Stimulated activated CD4-positive, alpha-beta T cell treated with anti-CD3 and anti-CD28 coated beads, Interleukin-4, amount 100 ng/mL, for 4 hours (primary cell): Measurements from ENCODE around the gene KRTCAP2.
"Not testable (repeated sequence)": the region's sequence is repeated elsewhere in the genome, so short reads cannot be mapped to it uniquely, and the experiment has no call there.

Experiments used
- DNase-seq, 2 experiments: peaks; one replicate each; pipeline ENCODE4 v3.0.0-alpha.2; 2020

KRTCAP2 gene

GRCh38 chr1:155172732-155173477 lies at the start of gene KRTCAP2:
Gene KRTCAP2, minus strand, starts transcription at chr1:155173304. Its CDS starts 80 bp downstream, at chr1:155173224.
- DNase-seq = peak; percentile 91 to 94

- not testable (repeated sequence) for DNase-seq
Measured at GRCh38 chr1:155220211-155220965, 47.3 kb upstream of the KRTCAP2 start.

- no peak for DNase-seq
Measured at GRCh38 chr1:155219592-155220031, 46.5 kb upstream of the KRTCAP2 start.

GRCh38 chr1:155218854-155219591 lies 45.9 kb upstream of the KRTCAP2 start:
- DNase-seq = no peak

- not testable (repeated sequence) for DNase-seq
Measured at GRCh38 chr1:155214702-155215101, 41.6 kb upstream of the KRTCAP2 start.

GRCh38 chr1:155212051-155212440 lies 38.9 kb upstream of the KRTCAP2 start:
- not testable (repeated sequence) for DNase-seq

- DNase-seq = not testable (repeated sequence)
Measured at GRCh38 chr1:155211381-155212050, 38.4 kb upstream of the KRTCAP2 start.

GRCh38 chr1:155210314-155211104 lies 37.4 kb upstream of the KRTCAP2 start:
- DNase-seq = no peak

GRCh38 chr1:155209312-155209721 lies 36.2 kb upstream of the KRTCAP2 start:
- no peak for DNase-seq

- DNase-seq = peak; percentile 86 to 87
Measured at GRCh38 chr1:155208541-155209311, 35.6 kb upstream of the KRTCAP2 start, which contains the start of gene MTX1. Gene MTX1, plus strand, starts transcription at chr1:155208695. Its CDS starts 110 bp downstream, at chr1:155208805.

- DNase-seq = no peak
Measured at GRCh38 chr1:155207806-155208540, 34.9 kb upstream of the KRTCAP2 start, which contains the start of gene THBS3. Gene THBS3, minus strand, starts transcription at chr1:155207897. Its CDS starts 21 bp downstream, at chr1:155207876.

- peak; percentile 82 to 87 for DNase-seq
Measured at GRCh38 chr1:155206891-155207805, 34.0 kb upstream of the KRTCAP2 start.

- DNase-seq = no peak
Measured at GRCh38 chr1:155205969-155206593, 33.0 kb upstream of the KRTCAP2 start.

GRCh38 chr1:155205035-155205434 lies 31.9 kb upstream of the KRTCAP2 start:
- DNase-seq = no peak

GRCh38 chr1:155202731-155203515 lies 29.8 kb upstream of the KRTCAP2 start:
- DNase-seq = no peak

- DNase-seq = no peak
Measured at GRCh38 chr1:155202198-155202597, 29.1 kb upstream of the KRTCAP2 start.

- DNase-seq = no peak
Measured at GRCh38 chr1:155200920-155201319, 27.8 kb upstream of the KRTCAP2 start.

- DNase-seq = no peak
Measured at GRCh38 chr1:155199792-155200191, 26.7 kb upstream of the KRTCAP2 start.
